Ramos (cell line): ENCODE data around the gene IL17C.

Source experiments
- in situ Hi-C: fragments of 300-500 bp; cut with MboI; formaldehyde crosslinking; loops from one replicate; pipeline ENCODE4 v1.14.3; 2022; ENCODE audit warnings: low sequenced_read_pairs; ENCODE audit not compliant: unreplicated experiment

The IL17C gene

GRCh38 chr16:88678224-88678979 is 40.0 kb downstream of the IL17C start:
- in situ Hi-C loops, result no loop called here

DNA sequence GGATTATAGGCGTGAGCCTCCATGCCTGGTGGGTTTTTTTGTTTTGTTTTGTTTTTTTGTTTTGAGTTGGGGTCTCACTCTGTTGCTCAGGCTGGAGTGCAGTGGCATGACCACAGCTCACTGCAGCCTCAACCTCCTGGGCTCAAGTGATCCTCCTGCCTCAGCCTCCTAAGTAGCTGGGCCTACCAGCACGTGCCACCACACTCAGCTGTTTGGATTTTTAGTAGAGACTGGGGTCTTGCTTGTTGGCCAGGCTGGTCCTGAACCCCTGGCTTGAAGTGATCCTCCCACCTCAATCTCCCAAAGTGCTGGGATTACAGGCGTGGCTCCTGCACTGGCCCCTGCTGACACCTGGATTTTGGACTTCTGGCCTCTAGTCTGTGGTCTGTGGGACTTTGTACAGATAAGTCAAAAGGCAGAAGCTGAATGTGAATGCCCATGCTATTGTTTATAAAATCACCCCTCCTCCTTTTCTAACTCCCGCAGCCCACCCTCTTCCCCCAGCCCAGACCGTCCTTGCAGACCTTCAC is 42.2 kb downstream of the IL17C start:
- in situ Hi-C loops, result no loop called here

- in situ Hi-C loops, result no loop called here
These were observed 42.8 kb downstream of the IL17C start for GRCh38 chr16:88681084-88681680.

DNA sequence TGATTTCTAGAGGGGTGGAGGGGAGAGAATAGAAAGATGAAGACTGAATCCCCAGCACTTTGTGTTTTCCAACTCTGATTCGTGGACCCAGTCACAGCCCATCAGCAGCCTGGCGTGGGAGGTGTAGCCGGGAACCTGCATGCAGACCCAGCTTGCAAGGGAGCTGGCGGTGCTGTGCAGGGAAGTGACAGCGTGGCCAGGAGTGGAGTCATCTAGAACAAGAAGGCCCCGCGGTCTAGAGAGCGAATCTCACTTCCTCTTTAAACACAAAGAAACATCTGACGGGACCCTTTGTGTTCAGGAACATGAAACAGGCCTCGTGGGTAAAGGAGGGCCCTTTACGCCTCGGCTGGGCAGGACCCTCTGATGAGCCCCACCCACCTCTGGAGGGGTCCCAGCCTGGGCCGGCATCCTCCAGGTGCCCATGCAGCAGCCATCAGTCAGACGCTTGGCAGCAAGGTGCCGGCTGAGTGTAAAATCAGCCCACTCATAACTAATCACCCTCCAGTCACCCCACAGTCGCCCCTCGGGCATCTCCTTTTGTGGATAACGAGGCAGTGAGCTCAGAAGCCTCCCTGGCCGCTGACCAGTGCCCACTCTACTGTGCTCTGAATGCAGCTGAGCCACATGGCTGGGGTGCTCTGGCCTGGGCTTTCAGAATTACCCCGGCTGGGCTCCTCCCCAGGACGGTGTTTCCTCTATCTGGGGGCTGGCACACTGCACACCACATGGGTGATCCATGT is 43.5 kb downstream of the IL17C start:
- in situ Hi-C loops, result no loop called here

GRCh38 chr16:88684569-88685155 is 46.3 kb downstream of the IL17C start:
- in situ Hi-C loops, result no loop called here

GRCh38 chr16:88685156-88686061 is 47.0 kb downstream of the IL17C start:
- in situ Hi-C loops, result no loop called here

GRCh38 chr16:88686062-88686438 is 47.7 kb downstream of the IL17C start:
- in situ Hi-C loops, result no loop called here

DNA sequence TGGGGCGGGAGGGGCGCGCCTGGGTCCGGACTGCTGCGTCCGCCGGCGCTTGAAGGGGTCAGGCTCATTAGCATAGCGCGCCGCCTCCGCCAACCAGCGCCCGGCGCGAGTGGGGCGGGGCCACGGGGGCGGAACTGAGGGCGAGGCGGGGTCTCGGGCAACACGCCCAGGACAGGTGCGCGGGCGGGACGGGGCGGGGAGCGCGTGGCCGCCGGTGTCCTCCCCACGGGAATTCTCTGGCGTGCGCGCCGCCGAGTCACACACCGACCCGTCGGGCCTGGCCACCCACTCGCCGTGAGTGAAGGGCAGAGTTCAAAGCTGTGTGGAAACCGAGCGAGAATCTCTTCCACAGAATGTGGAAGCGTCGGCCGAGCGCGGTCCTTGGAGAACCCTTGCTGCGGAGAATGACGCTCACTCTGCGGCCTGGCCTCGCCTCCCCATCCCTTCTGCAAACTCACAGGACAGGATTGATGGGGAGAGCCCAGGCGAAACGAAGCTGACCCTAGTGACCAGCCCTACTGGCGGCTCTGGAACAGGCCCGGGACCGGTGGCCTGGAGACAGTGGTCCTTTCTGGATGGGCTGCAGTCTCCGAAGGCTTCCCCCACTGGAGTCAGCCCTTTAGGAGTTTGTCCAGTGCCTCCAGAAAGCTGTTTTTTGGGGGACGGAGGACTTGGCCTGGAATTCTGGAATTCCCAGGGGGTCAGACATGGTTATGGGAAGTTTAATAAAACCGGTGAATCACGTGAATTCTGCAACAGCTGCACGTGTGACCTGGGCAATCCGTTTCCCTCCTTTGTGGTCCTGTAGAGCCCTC is 48.3 kb downstream of the IL17C start, which contains the start of gene SNAI3:
Gene SNAI3 (minus strand): TSS at position 69 of the 815 bp plus-strand sequence. CDS start 101 bp downstream, outside the sequence.
- in situ Hi-C loops, result no loop called here

DNA sequence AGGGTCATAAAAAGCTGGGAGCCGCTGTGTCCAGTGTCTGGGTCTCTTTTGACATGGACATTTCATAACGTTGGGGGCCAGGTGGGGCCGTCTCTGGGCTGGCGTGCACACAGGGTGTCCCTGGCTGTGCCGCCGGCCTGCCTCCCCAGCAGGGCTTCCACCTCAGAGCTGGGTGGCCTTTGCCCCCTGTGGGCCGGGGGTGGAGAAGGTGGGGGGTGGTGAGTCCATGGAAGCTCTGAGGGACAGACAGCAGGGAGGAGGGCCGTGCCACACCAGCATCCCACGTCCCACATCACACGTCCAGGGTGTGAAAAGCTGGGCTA is 48.8 kb downstream of the IL17C start:
- in situ Hi-C loops, result no loop called here

GRCh38 chr16:88687676-88688012 is 49.3 kb downstream of the IL17C start:
- in situ Hi-C loops, result no loop called here

DNA sequence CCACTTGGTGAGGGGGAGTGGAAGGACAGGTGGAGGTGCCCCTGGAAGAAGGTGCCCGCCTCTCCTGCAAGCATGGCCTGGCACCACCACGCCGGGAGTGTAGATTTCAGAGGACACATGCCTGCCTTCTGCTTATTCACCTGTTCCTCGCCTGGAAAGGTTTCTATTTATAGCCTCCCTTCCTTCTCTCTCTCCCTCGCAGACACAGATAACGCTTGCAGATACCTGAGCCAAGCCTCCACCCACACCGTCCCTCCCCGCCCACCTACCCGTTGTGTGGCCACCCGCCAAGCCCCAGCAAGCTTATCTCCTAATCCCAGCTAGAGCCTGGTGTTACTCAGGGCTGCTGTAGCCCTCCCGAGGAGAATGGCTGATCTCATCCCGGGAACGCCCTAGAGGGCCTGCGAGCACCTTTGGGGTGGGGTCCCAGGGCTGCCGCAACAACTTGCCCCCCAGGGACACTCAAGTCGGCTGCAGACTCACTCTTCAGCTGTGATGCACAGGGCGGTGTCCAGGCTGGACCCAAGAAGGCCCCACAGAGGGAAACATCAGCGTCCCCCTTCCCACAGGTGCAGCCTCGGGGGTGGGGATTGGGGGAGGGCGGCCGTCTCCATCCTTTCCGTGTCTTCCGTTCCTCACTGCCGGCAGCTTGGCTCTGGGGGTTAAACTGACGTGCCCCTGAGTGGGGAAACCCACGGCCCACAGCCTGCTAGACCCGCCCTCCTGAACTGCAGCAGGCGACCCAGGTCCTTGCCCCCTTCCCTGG is 49.8 kb downstream of the IL17C start:
- in situ Hi-C loops, result no loop called here
